GM23338 (cell line): ENCODE results near the gene ZNF93. TPM values are rescaled to one million over a fixed set of nuclear protein-coding genes. Genes with fewer than 3 reads are reported as not detected.

Experiments
- ATAC-seq: fragments of 200-7000 bp; cut with Tn5 transposase; 3 replicates; pipeline ENCODE4 v1.9.1; 2020
- DNase-seq: peaks from one replicate; pipeline ENCODE4 v3.0.0-alpha.2; 2015; ENCODE audit warnings: low spot score
- H2AFZ ChIP-seq: fragments of 200-600 bp; sonication (generic); 2 replicates; pipeline ENCODE4 v1.8.0; 2016; ENCODE audit warnings: antibody characterized with exemption, mild to moderate bottlenecking, moderate library complexity
- H3F3A ChIP-seq: fragments of 200-600 bp; sonication (generic); replicated peaks from 2 replicates; pipeline ENCODE4 v1.8.0; 2017; ENCODE audit warnings: antibody characterized with exemption, mixed run types, low read depth
- H3K27ac ChIP-seq: fragments of 200-600 bp; sonication (generic); 2 replicates; pipeline ENCODE4 v1.6.1; 2016; ENCODE audit warnings: low read depth
- H3K27me3 ChIP-seq: fragments of 200-600 bp; sonication (generic); 2 replicates; pipeline ENCODE4 v1.8.0; 2016; ENCODE audit warnings: mild to moderate bottlenecking, mixed run types, moderate library complexity; ENCODE audit not compliant: insufficient read depth
- H3K36me3 ChIP-seq: fragments of 200-600 bp; sonication (generic); 2 replicates; pipeline ENCODE4 v1.8.0; 2016; ENCODE audit warnings: mild to moderate bottlenecking; ENCODE audit not compliant: insufficient read depth
- H3K4me1 ChIP-seq: fragments of 200-600 bp; sonication (generic); 2 replicates; pipeline ENCODE4 v1.8.0; 2016; ENCODE audit warnings: mild to moderate bottlenecking, moderate library complexity; ENCODE audit not compliant: insufficient read depth
- H3K4me2 ChIP-seq: fragments of 200-600 bp; sonication (generic); 2 replicates; pipeline ENCODE4 v1.7.1; 2017; ENCODE audit warnings: mixed run types
- H3K4me3 ChIP-seq: fragments of 200-600 bp; sonication (generic); 2 replicates; pipeline ENCODE4 v1.6.1; 2016; ENCODE audit warnings: mixed run types
- H3K79me2 ChIP-seq: fragments of 200-600 bp; sonication (generic); replicated peaks from 2 replicates; pipeline ENCODE4 v1.8.0; 2017; ENCODE audit warnings: mild to moderate bottlenecking; ENCODE audit not compliant: insufficient read depth
- H3K9me2 ChIP-seq: fragments of 200-600 bp; sonication (generic); 2 replicates; pipeline ENCODE4 v1.8.0; 2017; ENCODE audit not compliant: insufficient read depth
- H4K20me1 ChIP-seq: fragments of 200-600 bp; sonication (generic); replicated peaks from 2 replicates; pipeline ENCODE4 v1.8.0; 2017; ENCODE audit warnings: mild to moderate bottlenecking; ENCODE audit not compliant: insufficient read depth
- H3K27ac Mint-ChIP-seq: 2 replicates; pipeline ENCODE4 v1.8.0; 2020; ENCODE audit warnings: inconsistent platforms, mild to moderate bottlenecking, moderate library complexity, mixed read lengths
- H3K27me3 Mint-ChIP-seq: 3 replicates; pipeline ENCODE4 v1.8.0; 2022; ENCODE audit warnings: low read depth, mild to moderate bottlenecking, moderate library complexity, mixed read lengths, inconsistent platforms; ENCODE audit not compliant: insufficient read depth, poor library complexity
- H3K36me3 Mint-ChIP-seq: 3 replicates; pipeline ENCODE4 v1.8.0; 2021; ENCODE audit warnings: low read depth, mild to moderate bottlenecking, inconsistent platforms, moderate library complexity, mixed read lengths
- H3K4me1 Mint-ChIP-seq: 3 replicates; pipeline ENCODE4 v1.8.0; 2020; ENCODE audit warnings: mild to moderate bottlenecking, inconsistent platforms, mixed read lengths
- H3K4me3 Mint-ChIP-seq: 3 replicates; pipeline ENCODE4 v1.8.0; 2021; ENCODE audit warnings: moderate library complexity, mild to moderate bottlenecking, inconsistent platforms, mixed read lengths
- H3K9me3 Mint-ChIP-seq: 3 replicates; pipeline ENCODE4 v1.8.0; 2020; ENCODE audit warnings: moderate library complexity, mild to moderate bottlenecking, inconsistent platforms, mixed read lengths
- CREB1 ChIP-seq: fragments of 250-450 bp; sonication (Bioruptor Pico); IDR thresholded peaks from 2 replicates; pipeline ENCODE4 v1.5.0; 2020; ENCODE audit warnings: low read depth, mild to moderate bottlenecking, moderate library complexity
- EZH2 ChIP-seq: fragments of 200-600 bp; sonication (generic); IDR thresholded peaks from one replicate; pipeline ENCODE4 v1.8.0; 2017; ENCODE audit warnings: antibody characterized with exemption, mild to moderate bottlenecking, low read depth; ENCODE audit not compliant: unreplicated experiment
- EZH2phosphoT487 ChIP-seq: fragments of 200-600 bp; sonication (generic); IDR thresholded peaks from one replicate; pipeline ENCODE4 v1.8.1; 2018; ENCODE audit warnings: antibody characterized with exemption; ENCODE audit not compliant: unreplicated experiment
- JUNB ChIP-seq: IDR thresholded peaks from one replicate; pipeline ENCODE4 v1.6.1; 2016; ENCODE audit warnings: antibody characterized with exemption; ENCODE audit not compliant: unreplicated experiment
- NANOG ChIP-seq: IDR thresholded peaks from 2 replicates; pipeline ENCODE4 v1.6.1; 2016; ENCODE audit warnings: antibody characterized with exemption, borderline replicate concordance
- POLR2AphosphoS5 ChIP-seq: IDR thresholded peaks from 2 replicates; pipeline ENCODE4 v1.6.1; 2016; ENCODE audit warnings: antibody characterized with exemption, low read depth
- STAT1 ChIP-seq: IDR thresholded peaks from one replicate; pipeline ENCODE4 v1.6.1; 2016; ENCODE audit warnings: antibody characterized with exemption; ENCODE audit not compliant: unreplicated experiment
- ZNF114 ChIP-seq: fragments of 250-450 bp; sonication (Bioruptor Pico); IDR thresholded peaks from 2 replicates; pipeline ENCODE4 v1.5.0; 2020; ENCODE audit warnings: mild to moderate bottlenecking, moderate library complexity
- ZNF331 ChIP-seq: fragments of 250-450 bp; sonication (Bioruptor Pico); IDR thresholded peaks from 2 replicates; pipeline ENCODE4 v1.5.0; 2020; ENCODE audit warnings: low read depth, mild to moderate bottlenecking, moderate library complexity
- polyA plus RNA-seq: library from polyadenylated mRNA; unstranded; fragments of >200 nt; fragmentation: Nextera tagmentation; extraction: Ambion mirVana; gene quantifications from 2 replicates; pipeline ENCODE4 v1.2.1, GENCODE V29; 2016
- total RNA-seq: library from RNA; depleted of rRNA; stranded (reverse); fragments of >200 nt; shearing (Covaris generic); gene quantifications from 2 replicates; pipeline ENCODE4 v1.2.3, GENCODE V29; 2014
- TF ChIP-seq, protein P1 (sequence below): IDR thresholded peaks from one replicate; pipeline ENCODE4 v1.6.1; 2018; ENCODE audit warnings: antibody characterized with exemption; ENCODE audit not compliant: unreplicated experiment
- TF ChIP-seq, protein P2 (sequence below): IDR thresholded peaks from 2 replicates; pipeline ENCODE4 v1.6.1; 2016; ENCODE audit warnings: antibody characterized with exemption
- TF ChIP-seq, protein P3 (sequence below), 2 experiments: fragments of 200-600 bp in 1 of 2; sonication (generic) in 1 of 2; conservative IDR thresholded peaks; 2 replicates each; pipeline versions ENCODE4 v1.5.1 to v1.6.1; 2016 to 2017; ENCODE audit warnings: antibody characterized with exemption in 2 of 2, low read depth in 2 of 2, mild to moderate bottlenecking in 2 of 2, moderate library complexity in 1 of 2

Gene ZNF93
- total and polyA plus RNA-seq, 2 experiments from 2014 or later: 48.6 to 122 TPM

GRCh38 chr19:19938449-19938848 is 37.7 kb downstream of the ZNF93 start:
- Mint-ChIP-seq H3K4me1 (peaks cover 10% of the 10 kb centered on the region; the same call in 2 of the 3 replicates), H3K9me3 (peaks cover 47% of the 10 kb centered on the region), H3K4me3 (no peak overlapping the region), H3K27ac (no peak overlapping the region), H3K27me3 (peaks cover 29% of the 10 kb centered on the region), H3K36me3 (peaks cover 41% of the 10 kb centered on the region)
- Histone ChIP-seq H3K4me3 (no peak overlapping the region), H4K20me1 (no peaks in the 10 kb centered on the region), H3K27ac (no peak overlapping the region), H2AFZ (no peak overlapping the region), H3K9me2 (no peaks in the 10 kb centered on the region), H3K79me2 (no peaks in the 10 kb centered on the region), H3F3A (peaks cover 17% of the 10 kb centered on the region; the same call in 1 of the 2 replicates), H3K36me3 (peaks cover 22% of the 10 kb centered on the region), H3K27me3 (no peaks in the 10 kb centered on the region), H3K4me2 (no peak overlapping the region), H3K4me1 (0 out of 2 replicates have a peak, but pooled peaks cover 4% of the 10 kb centered on the region)
- no peak for DNase-seq
- no peak; the same call in 1 of the 3 replicates for ATAC-seq
- TF ChIP-seq EZH2phosphoT487: no peak

DNA sequence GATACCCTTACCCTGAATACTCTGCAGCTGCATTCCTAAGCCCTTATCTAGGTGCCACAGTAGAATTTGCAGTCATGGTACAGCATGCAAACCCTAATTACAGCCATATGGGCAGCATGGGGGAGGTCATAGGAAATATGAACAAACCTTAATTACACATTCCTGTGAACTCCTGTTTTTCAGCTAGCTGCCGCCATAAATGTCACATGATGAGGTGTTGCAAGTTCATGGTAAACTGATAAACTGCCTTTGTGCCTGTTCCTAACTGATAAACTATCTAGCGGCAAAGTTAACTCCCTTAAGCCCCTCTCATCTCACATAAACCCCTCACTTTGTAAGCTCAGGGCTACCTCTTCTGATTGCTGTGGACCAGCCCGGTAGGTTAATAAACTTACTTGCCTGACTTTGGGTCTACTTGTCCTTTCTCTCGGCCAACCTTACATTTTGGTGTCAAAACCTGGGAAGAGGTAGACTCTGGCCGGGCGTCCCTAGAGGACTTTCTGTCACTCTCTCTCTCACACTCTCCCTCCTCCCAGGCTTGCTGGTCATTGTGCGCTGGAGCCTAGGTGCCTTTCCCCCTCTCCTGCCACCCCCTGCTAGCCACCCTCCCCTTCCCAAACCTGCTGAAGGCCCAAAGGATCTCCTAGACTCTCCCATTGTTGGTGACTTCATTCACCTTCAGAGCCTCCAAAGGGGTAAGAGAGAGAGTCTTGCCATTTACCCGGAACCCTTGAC is 43.3 kb downstream of the ZNF93 start:
- no peaks in the 10 kb centered on the region for H3F3A ChIP-seq
- TF ChIP-seq POLR2AphosphoS5 (no peak), NANOG (no peak), STAT1 (no peak), ZNF114 (CRISPR knock-in tag) (no peak), JUNB (no peak), ZNF331 (no peak), CREB1 (CRISPR knock-in tag) (no peak), EZH2 (no peak)
- TF ChIP-seq, protein P1, sequence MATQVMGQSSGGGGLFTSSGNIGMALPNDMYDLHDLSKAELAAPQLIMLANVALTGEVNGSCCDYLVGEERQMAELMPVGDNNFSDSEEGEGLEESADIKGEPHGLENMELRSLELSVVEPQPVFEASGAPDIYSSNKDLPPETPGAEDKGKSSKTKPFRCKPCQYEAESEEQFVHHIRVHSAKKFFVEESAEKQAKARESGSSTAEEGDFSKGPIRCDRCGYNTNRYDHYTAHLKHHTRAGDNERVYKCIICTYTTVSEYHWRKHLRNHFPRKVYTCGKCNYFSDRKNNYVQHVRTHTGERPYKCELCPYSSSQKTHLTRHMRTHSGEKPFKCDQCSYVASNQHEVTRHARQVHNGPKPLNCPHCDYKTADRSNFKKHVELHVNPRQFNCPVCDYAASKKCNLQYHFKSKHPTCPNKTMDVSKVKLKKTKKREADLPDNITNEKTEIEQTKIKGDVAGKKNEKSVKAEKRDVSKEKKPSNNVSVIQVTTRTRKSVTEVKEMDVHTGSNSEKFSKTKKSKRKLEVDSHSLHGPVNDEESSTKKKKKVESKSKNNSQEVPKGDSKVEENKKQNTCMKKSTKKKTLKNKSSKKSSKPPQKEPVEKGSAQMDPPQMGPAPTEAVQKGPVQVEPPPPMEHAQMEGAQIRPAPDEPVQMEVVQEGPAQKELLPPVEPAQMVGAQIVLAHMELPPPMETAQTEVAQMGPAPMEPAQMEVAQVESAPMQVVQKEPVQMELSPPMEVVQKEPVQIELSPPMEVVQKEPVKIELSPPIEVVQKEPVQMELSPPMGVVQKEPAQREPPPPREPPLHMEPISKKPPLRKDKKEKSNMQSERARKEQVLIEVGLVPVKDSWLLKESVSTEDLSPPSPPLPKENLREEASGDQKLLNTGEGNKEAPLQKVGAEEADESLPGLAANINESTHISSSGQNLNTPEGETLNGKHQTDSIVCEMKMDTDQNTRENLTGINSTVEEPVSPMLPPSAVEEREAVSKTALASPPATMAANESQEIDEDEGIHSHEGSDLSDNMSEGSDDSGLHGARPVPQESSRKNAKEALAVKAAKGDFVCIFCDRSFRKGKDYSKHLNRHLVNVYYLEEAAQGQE: no peak
- TF ChIP-seq, protein P2, sequence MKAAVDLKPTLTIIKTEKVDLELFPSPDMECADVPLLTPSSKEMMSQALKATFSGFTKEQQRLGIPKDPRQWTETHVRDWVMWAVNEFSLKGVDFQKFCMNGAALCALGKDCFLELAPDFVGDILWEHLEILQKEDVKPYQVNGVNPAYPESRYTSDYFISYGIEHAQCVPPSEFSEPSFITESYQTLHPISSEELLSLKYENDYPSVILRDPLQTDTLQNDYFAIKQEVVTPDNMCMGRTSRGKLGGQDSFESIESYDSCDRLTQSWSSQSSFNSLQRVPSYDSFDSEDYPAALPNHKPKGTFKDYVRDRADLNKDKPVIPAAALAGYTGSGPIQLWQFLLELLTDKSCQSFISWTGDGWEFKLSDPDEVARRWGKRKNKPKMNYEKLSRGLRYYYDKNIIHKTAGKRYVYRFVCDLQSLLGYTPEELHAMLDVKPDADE: no peak
- TF ChIP-seq, protein P3, sequence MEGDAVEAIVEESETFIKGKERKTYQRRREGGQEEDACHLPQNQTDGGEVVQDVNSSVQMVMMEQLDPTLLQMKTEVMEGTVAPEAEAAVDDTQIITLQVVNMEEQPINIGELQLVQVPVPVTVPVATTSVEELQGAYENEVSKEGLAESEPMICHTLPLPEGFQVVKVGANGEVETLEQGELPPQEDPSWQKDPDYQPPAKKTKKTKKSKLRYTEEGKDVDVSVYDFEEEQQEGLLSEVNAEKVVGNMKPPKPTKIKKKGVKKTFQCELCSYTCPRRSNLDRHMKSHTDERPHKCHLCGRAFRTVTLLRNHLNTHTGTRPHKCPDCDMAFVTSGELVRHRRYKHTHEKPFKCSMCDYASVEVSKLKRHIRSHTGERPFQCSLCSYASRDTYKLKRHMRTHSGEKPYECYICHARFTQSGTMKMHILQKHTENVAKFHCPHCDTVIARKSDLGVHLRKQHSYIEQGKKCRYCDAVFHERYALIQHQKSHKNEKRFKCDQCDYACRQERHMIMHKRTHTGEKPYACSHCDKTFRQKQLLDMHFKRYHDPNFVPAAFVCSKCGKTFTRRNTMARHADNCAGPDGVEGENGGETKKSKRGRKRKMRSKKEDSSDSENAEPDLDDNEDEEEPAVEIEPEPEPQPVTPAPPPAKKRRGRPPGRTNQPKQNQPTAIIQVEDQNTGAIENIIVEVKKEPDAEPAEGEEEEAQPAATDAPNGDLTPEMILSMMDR (conservative IDR thresholded peaks at IDR 0.05; ENCODE audit: low read depth in 2 of 2): no peak

More for the DNA sequence above, 43.3 kb downstream of the ZNF93 start:
- no peaks in the 10 kb centered on the region for H3K79me2 ChIP-seq
- Mint-ChIP-seq H3K9me3 (peaks cover 5% of the 10 kb centered on the region; the same call in 1 of the 3 replicates), H3K27ac (no peak overlapping the region), H3K4me3 (no peak overlapping the region), H3K27me3 (peaks cover 5% of the 10 kb centered on the region), H3K36me3 (no peaks in the 10 kb centered on the region), H3K4me1 (peaks cover 7% of the 10 kb centered on the region; the same call in 2 of the 3 replicates)
- no peaks in the 10 kb centered on the region for H3K36me3 ChIP-seq
- H2AFZ ChIP-seq: no peak overlapping the region
- H3K27ac ChIP-seq: no peak overlapping the region
- DNase-seq (no peak), ATAC-seq (no peak)
- H3K4me3 ChIP-seq: no peak overlapping the region
- H3K4me2 ChIP-seq: no peak overlapping the region
- H3K4me1 ChIP-seq: 0 out of 2 replicates have a peak, but pooled peaks cover 4% of the 10 kb centered on the region
- peaks cover 8% of the 10 kb centered on the region; the same call in 1 of the 2 replicates for H3K9me2 ChIP-seq
- H4K20me1 ChIP-seq: no peaks in the 10 kb centered on the region
- H3K27me3 ChIP-seq: no peaks in the 10 kb centered on the region; the same call in 1 of the 2 replicates
